Neural crest cell (in vitro differentiated cells): Measurements from ENCODE around the gene PPT2. TPM values are rescaled to one million over a fixed set of nuclear protein-coding genes. Genes with fewer than 3 reads are reported as not detected.
"Not testable (repeated sequence)": the region's sequence is repeated elsewhere in the genome, so short reads cannot be mapped to it uniquely, and the experiment has no call there.

Experiments used
- DNase-seq: peaks from one replicate; pipeline ENCODE4 v3.0.0; 2021; ENCODE audit warnings: low read depth, mixed read lengths, low spot score
- H3K27ac Mint-ChIP-seq: one replicate; pipeline ENCODE4 v1.8.0; 2021; ENCODE audit warnings: mild to moderate bottlenecking, mixed read lengths; ENCODE audit not compliant: unreplicated experiment
- H3K27me3 Mint-ChIP-seq: 2 replicates; pipeline ENCODE4 v1.8.0; 2021; ENCODE audit warnings: low read depth, mild to moderate bottlenecking, mixed read lengths
- H3K36me3 Mint-ChIP-seq: 2 replicates; pipeline ENCODE4 v1.8.0; 2021; ENCODE audit warnings: low read depth, mild to moderate bottlenecking, mixed read lengths
- H3K4me1 Mint-ChIP-seq: 2 replicates; pipeline ENCODE4 v1.8.0; 2021; ENCODE audit warnings: mixed read lengths
- H3K4me3 Mint-ChIP-seq: one replicate; pipeline ENCODE4 v1.8.0; 2021; ENCODE audit warnings: mild to moderate bottlenecking, mixed read lengths
- H3K9me3 Mint-ChIP-seq: 2 replicates; pipeline ENCODE4 v1.8.0; 2021; ENCODE audit warnings: mixed read lengths
- CTCF ChIP-seq: fragments of 200-600 bp; sonication (generic); conservative IDR thresholded peaks from 2 replicates; pipeline ENCODE4 v1.5.0; 2021; ENCODE audit warnings: antibody characterized with exemption, mild to moderate bottlenecking
- total RNA-seq: library from RNA; stranded (reverse); gene quantifications from 2 replicates; pipeline ENCODE4 v1.2.1, GENCODE V29; 2021

The PPT2 gene
- total RNA-seq, 1 donor from 2014 or later: 60.9 TPM

DNA sequence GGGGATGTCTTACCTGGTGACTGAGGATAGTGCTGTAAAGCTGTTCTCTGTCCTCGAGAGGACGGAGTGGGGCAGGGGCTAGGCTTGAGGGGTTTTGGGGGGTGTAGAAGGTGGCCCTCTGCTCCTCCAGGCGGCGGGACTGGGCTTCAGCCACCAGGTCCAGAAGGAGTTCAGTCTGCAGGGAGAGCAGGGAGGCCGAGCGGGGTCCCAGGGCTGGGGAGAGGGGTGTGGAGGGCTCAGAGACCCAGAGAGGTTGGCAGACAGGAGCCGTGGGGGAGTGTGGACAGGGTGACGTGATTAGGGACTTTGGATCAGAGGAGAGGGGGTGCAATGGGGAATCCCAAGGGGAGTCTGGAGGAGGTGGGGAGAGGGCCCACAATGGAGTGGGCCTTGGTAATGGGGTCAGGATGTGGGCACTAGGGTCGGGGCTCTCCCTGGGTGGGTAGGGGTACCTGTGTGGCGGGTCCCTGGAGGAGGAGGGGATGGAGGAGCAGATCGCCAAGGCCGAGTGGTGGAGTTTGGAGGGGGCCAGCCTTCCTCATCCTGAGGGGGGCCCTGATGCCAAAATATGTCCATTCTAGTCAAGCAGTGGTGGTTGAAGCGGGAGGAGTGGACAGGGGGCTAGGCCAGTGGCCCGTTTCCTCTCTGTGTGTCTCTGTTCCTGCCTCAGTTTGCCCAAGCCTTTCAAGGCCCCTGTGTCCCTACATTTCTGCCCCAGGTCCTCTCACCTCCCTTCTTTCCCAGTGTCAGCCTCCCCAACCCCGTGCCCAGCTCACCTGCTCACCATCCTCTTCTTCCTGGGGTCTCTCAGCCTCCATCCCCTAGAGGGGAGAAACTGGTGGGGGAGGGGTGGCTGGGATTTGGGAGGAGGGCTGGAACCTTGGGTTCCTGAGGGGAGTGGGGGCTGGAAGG, 38.0 kb downstream of the PPT2 start:
- no peak for TF ChIP-seq CTCF
- Mint-ChIP-seq H3K27me3 (no peaks in the 10 kb centered on the region), H3K4me1 (peaks cover 69% of the 10 kb centered on the region), H3K9me3 (no peaks in the 10 kb centered on the region), H3K4me3 (peak overlapping the region; percentile 78), H3K27ac (peak overlapping the region; percentile 84), H3K36me3 (peaks cover 5% of the 10 kb centered on the region)
- no peak for DNase-seq

- Mint-ChIP-seq H3K27me3 (no peaks in the 10 kb centered on the region), H3K27ac (peak within 1 kb of the TSS; percentile 84), H3K9me3 (no peaks in the 10 kb centered on the region), H3K36me3 (peaks cover under 1% of the 10 kb centered on the region), H3K4me1 (peaks cover 68% of the 10 kb centered on the region), H3K4me3 (peak within 1 kb of the TSS; percentile 98)
- no peak for DNase-seq
- TF ChIP-seq CTCF: no peak
These were observed 38.7 kb downstream of the PPT2 start, which contains the start of gene GPSM3 for GRCh38 chr6:32192608-32193039. Gene GPSM3 (minus strand): TSS chr6:32192643. CDS start chr6:32192513, 130 bp downstream.

DNA sequence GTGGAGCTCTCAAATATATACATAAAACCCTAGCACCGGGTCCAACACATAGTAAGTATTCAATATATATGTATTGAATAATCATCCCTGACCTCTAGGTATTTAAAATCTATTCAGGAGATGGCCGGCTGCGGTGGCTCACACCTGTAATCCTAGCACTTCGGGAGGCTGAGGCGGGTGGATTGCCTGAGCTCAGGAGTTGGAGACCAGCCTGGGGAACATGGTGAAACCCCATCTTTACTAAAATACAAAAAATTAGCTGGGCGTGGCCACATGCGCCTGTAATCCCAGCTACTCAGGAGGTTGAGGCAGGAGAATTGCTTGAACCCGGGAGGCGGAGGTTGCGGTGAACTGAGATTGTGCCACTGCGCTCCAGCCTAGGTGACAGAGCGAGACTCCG, 39.2 kb downstream of the PPT2 start:
- H3K9me3 Mint-ChIP-seq, H3K36me3 Mint-ChIP-seq, DNase-seq, H3K27me3 Mint-ChIP-seq: not testable (repeated sequence)
- Mint-ChIP-seq H3K27ac (peak overlapping the region; percentile 43), H3K4me3 (peak overlapping the region; percentile 78), H3K4me1 (peaks cover 66% of the 10 kb centered on the region)

DNA sequence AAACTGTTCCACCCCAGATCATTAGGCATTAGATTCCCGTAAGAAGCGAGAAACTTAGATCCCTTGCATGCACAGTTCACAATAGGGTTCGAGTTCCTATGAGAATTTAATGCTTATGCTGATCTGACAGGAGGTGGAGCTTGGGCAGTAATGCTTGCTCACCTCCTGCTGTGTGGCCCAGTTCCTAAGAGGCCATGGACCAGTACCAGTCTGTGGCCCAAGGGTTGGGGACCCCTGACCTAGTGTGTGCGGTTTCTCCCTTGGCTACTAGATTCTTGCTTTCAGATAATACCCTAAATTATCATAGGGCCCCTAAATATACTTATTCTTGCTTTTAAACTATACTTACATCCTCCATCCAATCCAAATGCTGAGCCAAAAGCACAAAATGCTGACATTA, 40.4 kb downstream of the PPT2 start:
- no peaks in the 10 kb centered on the region for H3K36me3 Mint-ChIP-seq
- H3K4me1 Mint-ChIP-seq: peaks cover 54% of the 10 kb centered on the region
- no peaks in the 10 kb centered on the region for H3K27me3 Mint-ChIP-seq
- no peak for TF ChIP-seq CTCF
- no peaks in the 10 kb centered on the region for H3K9me3 Mint-ChIP-seq
- no peak for DNase-seq
- H3K27ac Mint-ChIP-seq: no peak overlapping the region
- H3K4me3 Mint-ChIP-seq: peak overlapping the region; percentile 98

- peak overlapping the region; percentile 98 for H3K27ac Mint-ChIP-seq
- no peaks in the 10 kb centered on the region for H3K27me3 Mint-ChIP-seq
- peak; percentile 31 for DNase-seq
- TF ChIP-seq CTCF: peak; percentile 66
- peaks cover 57% of the 10 kb centered on the region for H3K4me1 Mint-ChIP-seq
- peak overlapping the region; percentile 98 for H3K4me3 Mint-ChIP-seq
- H3K36me3 Mint-ChIP-seq: no peaks in the 10 kb centered on the region
- H3K9me3 Mint-ChIP-seq: no peaks in the 10 kb centered on the region
These were observed 41.1 kb downstream of the PPT2 start for GRCh38 chr6:32194825-32195651.

GRCh38 chr6:32195652-32195901, 41.6 kb downstream of the PPT2 start:
- Mint-ChIP-seq H3K36me3 (no peaks in the 10 kb centered on the region), H3K27ac (peak overlapping the region; percentile 100)

More at GRCh38 chr6:32195652-32195901, 41.6 kb downstream of the PPT2 start:
- no peaks in the 10 kb centered on the region for H3K27me3 Mint-ChIP-seq
- DNase-seq: peak; percentile 100
- peak; percentile 23 for TF ChIP-seq CTCF
- peaks cover 56% of the 10 kb centered on the region for H3K4me1 Mint-ChIP-seq
- no peaks in the 10 kb centered on the region for H3K9me3 Mint-ChIP-seq
- peak overlapping the region; percentile 98 for H3K4me3 Mint-ChIP-seq
